Calu3 (cell line): ENCODE results near the gene ANKMY2. TPM values are rescaled to one million over a fixed set of nuclear protein-coding genes. Genes with fewer than 3 reads are reported as not detected.

Source experiments
- BruUV-seq: library from RNA; stranded (reverse); fragments of 400-500 nt; replicated peaks from 2 replicates; lab custom pipeline; 2021; lab: Mats Ljungman, UMichigan
- CTCF ChIA-PET: fragments of 300-600 bp; sonication (Branson Sonifier 250); formaldehyde crosslinking; loops from one replicate; lab custom pipeline; 2022; ENCODE audit warnings: antibody characterized with exemption; lab: Charles Lee
- DNase-seq: peaks from one replicate; pipeline ENCODE4 v3.0.0; 2022
- H3K27ac Mint-ChIP-seq: one replicate; pipeline ENCODE4 v1.8.0; 2022; ENCODE audit warnings: mixed read lengths; ENCODE audit not compliant: unreplicated experiment
- H3K27me3 Mint-ChIP-seq: one replicate; pipeline ENCODE4 v1.8.0; 2022; ENCODE audit warnings: mixed read lengths; ENCODE audit not compliant: unreplicated experiment
- H3K36me3 Mint-ChIP-seq: one replicate; pipeline ENCODE4 v1.8.0; 2022; ENCODE audit warnings: mild to moderate bottlenecking, moderate library complexity, mixed read lengths; ENCODE audit not compliant: insufficient read depth, unreplicated experiment
- H3K4me1 Mint-ChIP-seq: one replicate; pipeline ENCODE4 v1.8.0; 2022; ENCODE audit warnings: mild to moderate bottlenecking, low read depth, mixed read lengths; ENCODE audit not compliant: unreplicated experiment
- H3K4me3 Mint-ChIP-seq: one replicate; pipeline ENCODE4 v1.8.0; 2022; ENCODE audit warnings: mild to moderate bottlenecking, low read depth, moderate library complexity, mixed read lengths; ENCODE audit not compliant: unreplicated experiment
- H3K9me3 Mint-ChIP-seq: one replicate; pipeline ENCODE4 v1.8.0; 2022; ENCODE audit warnings: low read depth, mixed read lengths; ENCODE audit not compliant: unreplicated experiment
- CTCF ChIP-seq: fragments of 200-600 bp; IDR thresholded peaks from one replicate; pipeline ENCODE4 v1.8.0; 2022; ENCODE audit warnings: antibody characterized with exemption; ENCODE audit not compliant: unreplicated experiment
- intact Hi-C: fragments of 100-400 bp; cut with micrococcal nuclease; formaldehyde crosslinking; loops from one replicate; pipeline ENCODE4 v1.10.0; 2022; ENCODE audit not compliant: unreplicated experiment
- total RNA-seq: library from RNA; stranded (reverse); gene quantifications from 2 replicates; pipeline ENCODE4 v1.2.3, GENCODE V29; 2022

The ANKMY2 gene
- total RNA-seq, 1 experiment from 2014 or later: 29.9 TPM

- Mint-ChIP-seq H3K4me3 (no peak overlapping the region), H3K36me3 (no peaks in the 10 kb centered on the region), H3K4me1 (no peaks in the 10 kb centered on the region), H3K27me3 (no peaks in the 10 kb centered on the region), H3K9me3 (no peaks in the 10 kb centered on the region), H3K27ac (no peak overlapping the region)
- no TSS peak for BruUV-seq
- TF ChIP-seq CTCF: no peak
- no peak for DNase-seq
- intact Hi-C loops: no loop called here
- CTCF ChIA-PET: no interaction called here
Observed at GRCh38 chr7:16554518-16555236, 90.9 kb downstream of the ANKMY2 start.

- Mint-ChIP-seq H3K4me3 (no peak overlapping the region), H3K36me3 (no peaks in the 10 kb centered on the region), H3K27me3 (no peaks in the 10 kb centered on the region), H3K4me1 (no peaks in the 10 kb centered on the region), H3K9me3 (no peaks in the 10 kb centered on the region), H3K27ac (no peak overlapping the region)
- DNase-seq: no peak
- intact Hi-C loops: no loop called here
- CTCF ChIA-PET: interaction anchor here (1.4 kb wide), 1 partner anchor 14 kb away, joined by 7 read pairs; no protein-coding TSS in a partner anchor
- no TSS peak for BruUV-seq
- TF ChIP-seq CTCF: no peak
Observed at GRCh38 chr7:16550671-16551070, 94.9 kb downstream of the ANKMY2 start.

Other genes with a start within 250 kb of the ANKMY2 start
- 7.5 and 9.9 TPM in 2 replicates for gene CRPPA, start 224.2 kb downstream of the ANKMY2 start, total RNA-seq
- 13.9 and 22.1 TPM in 2 replicates for gene SOSTDC1, start 180.0 kb downstream of the ANKMY2 start, total RNA-seq
- not detected in 2 replicates for gene LRRC72, start 118.9 kb downstream of the ANKMY2 start, total RNA-seq
- 185 and 194 TPM in 2 replicates for gene BZW2, start 427 bp upstream of the ANKMY2 start, total RNA-seq
- 148 and 155 TPM in 2 replicates for gene TSPAN13, start 108.0 kb upstream of the ANKMY2 start, total RNA-seq
- 378 and 444 TPM in 2 replicates for gene AGR2, start 159.2 kb upstream of the ANKMY2 start, total RNA-seq
- gene AGR3, start 236.2 kb upstream of the ANKMY2 start, total RNA-seq: 8.4 and 11.0 TPM in 2 replicates